Measurements from ENCODE around the gene CCDC80. TPM values are rescaled to one million over a fixed set of nuclear protein-coding genes. Genes with fewer than 3 reads are reported as not detected.

Gene CCDC80
- total and polyA plus RNA-seq, 3 experiments from 2014 or later: 0.02 TPM; not detected in 2

DNA sequence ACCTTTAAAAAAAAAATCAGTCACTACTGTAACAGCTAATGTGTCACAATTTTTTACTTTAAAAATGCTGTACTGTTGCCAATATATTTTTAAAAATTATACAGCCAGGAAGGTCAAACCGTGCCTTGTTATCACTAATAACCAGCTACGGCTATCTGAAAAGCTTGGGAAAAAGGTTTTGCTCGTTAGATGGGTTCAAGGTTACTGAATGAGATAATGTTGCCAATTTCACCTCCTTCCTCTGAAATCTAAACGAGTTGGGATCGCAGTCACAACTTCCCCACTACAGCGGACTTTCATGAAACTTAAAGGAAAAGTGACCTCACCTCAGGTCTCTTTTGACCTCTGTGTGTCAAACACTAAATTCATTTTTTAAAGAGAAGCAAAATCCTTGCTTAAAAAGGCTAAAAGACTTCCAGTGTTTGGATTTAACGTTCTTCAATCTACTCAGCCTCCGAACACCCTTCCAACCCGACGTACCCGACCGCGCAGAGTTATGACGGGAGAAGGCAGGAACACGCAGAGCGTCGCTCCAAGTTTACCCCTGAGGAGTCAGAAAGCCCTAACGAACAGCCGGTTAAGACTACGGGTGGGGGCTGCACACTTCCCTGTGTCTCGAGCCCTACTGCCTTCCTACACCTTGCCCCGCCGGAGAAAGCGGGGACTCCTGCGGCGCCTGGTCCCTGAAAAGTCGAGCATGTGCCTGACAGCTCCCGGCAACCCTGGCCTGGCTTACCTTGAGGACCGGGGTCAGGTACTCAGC lies 80.0 kb downstream of the CCDC80 start:
- peaks cover 1 to 46% (median 7%) of the 10 kb centered on the region in 3 donors for H3K36me3 Mint-ChIP-seq
- no peaks in the 10 kb centered on the region for H3K36me3 ChIP-seq (ENCODE audit: insufficient read depth, low read length)
- H3K27ac Mint-ChIP-seq: peak overlapping the region; percentile 94 to 99 (median 96)
- ChIA-PET POLR2A (interaction anchor here (1.0 kb wide), 1 partner anchor 9 kb away, joined by 3 read pairs; no protein-coding TSS in a partner anchor), CTCF (interaction anchor here (0.6 to 1.4 kb wide), 5 partner anchors 11 to 419 kb away, joined by 3 to 4 read pairs (median 3); partner anchors contain the start of gene SLC9C1)
- no peaks in the 10 kb centered on the region for H3K27me3 ChIP-seq (ENCODE audit: insufficient read depth, low read length, poor library complexity, severe bottlenecking)
- H3K4me3 Mint-ChIP-seq: peak overlapping the region; percentile 93 to 99 (median 98)
- no peaks in the 10 kb centered on the region for H3K27me3 Mint-ChIP-seq
- no peaks in the 10 kb centered on the region for H3K9me3 ChIP-seq (ENCODE audit: low read length)
- H3K4me1 ChIP-seq (ENCODE audit: insufficient read depth, low read length): peaks cover 25% of the 10 kb centered on the region
- peak; percentile 44 to 80 (median 62) for DNase-seq
- peak overlapping the region; percentile 95 for H3K4me3 ChIP-seq (ENCODE audit: low read length)
- peaks cover 45 to 65% (median 54%) of the 10 kb centered on the region in 3 donors for H3K4me1 Mint-ChIP-seq
- H3K27ac ChIP-seq (ENCODE audit: low read depth, low read length): peak overlapping the region; percentile 97
- H3K9me3 Mint-ChIP-seq: no peaks in the 10 kb centered on the region

GRCh38 chr3:112560307-112560706 lies 80.6 kb downstream of the CCDC80 start:
- Mint-ChIP-seq H3K36me3 (peaks cover 4 to 47% (median 9%) of the 10 kb centered on the region in 3 donors), H3K4me1 (peaks cover 51 to 71% (median 60%) of the 10 kb centered on the region in 3 donors), H3K9me3 (no peaks in the 10 kb centered on the region), H3K27me3 (no peaks in the 10 kb centered on the region), H3K4me3 (peak overlapping the region; percentile 93 to 99 (median 98)), H3K27ac (peak overlapping the region in 7 of 8 donors; percentile 53 to 99 (median 95))
- H3K4me1 ChIP-seq (ENCODE audit: insufficient read depth, low read length): peaks cover 31% of the 10 kb centered on the region
- H3K9me3 ChIP-seq (ENCODE audit: low read length): no peaks in the 10 kb centered on the region
- H3K27ac ChIP-seq (ENCODE audit: low read depth, low read length): peak overlapping the region; percentile 97
- no peaks in the 10 kb centered on the region for H3K27me3 ChIP-seq (ENCODE audit: insufficient read depth, low read length, poor library complexity, severe bottlenecking)
- H3K4me3 ChIP-seq (ENCODE audit: low read length): peak overlapping the region; percentile 95
- CTCF ChIA-PET: interaction anchor here (0.8 kb wide), 1 partner anchor 419 kb away, joined by 3 read pairs; no protein-coding TSS in a partner anchor
- POLR2A ChIA-PET: interaction anchor here (1.0 kb wide), 1 partner anchor 8 kb away, joined by 3 read pairs; no protein-coding TSS in a partner anchor
- no peak for DNase-seq
- H3K36me3 ChIP-seq (ENCODE audit: insufficient read depth, low read length): no peaks in the 10 kb centered on the region

DNA sequence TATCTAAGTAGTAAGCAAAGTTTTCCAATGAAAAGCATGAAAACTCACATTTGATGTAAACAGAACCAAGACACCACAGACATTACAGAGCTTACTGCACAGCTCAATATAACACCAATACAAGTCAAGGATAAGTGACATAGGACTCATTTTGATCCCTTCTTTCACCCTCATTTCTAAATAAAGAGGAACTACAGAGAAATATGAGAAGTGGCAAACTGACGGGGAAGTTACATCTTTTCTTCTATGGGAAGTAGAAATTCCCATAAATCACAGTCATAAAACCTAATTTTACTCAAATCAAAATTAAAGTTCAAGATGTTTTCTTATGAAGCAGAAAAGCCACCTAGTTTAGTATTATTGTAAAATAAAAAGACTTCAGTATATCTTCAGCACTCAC lies 83.0 kb downstream of the CCDC80 start:
- ChIA-PET POLR2A (interaction anchor here (0.6 kb wide), 1 partner anchor 192 kb away, joined by 6 read pairs; no protein-coding TSS in a partner anchor), CTCF (no interaction called here)
- peak overlapping the region in 1 of 7 donors; percentile 34 for H3K4me3 Mint-ChIP-seq
- H3K4me1 ChIP-seq (ENCODE audit: insufficient read depth, low read length): peaks cover 30% of the 10 kb centered on the region
- H3K27me3 Mint-ChIP-seq: no peaks in the 10 kb centered on the region
- no peak for DNase-seq
- H3K36me3 ChIP-seq (ENCODE audit: insufficient read depth, low read length): no peaks in the 10 kb centered on the region
- H3K36me3 Mint-ChIP-seq: peaks cover 4 to 42% (median 10%) of the 10 kb centered on the region in 3 donors
- H3K9me3 Mint-ChIP-seq: no peaks in the 10 kb centered on the region
- no peak overlapping the region for H3K4me3 ChIP-seq (ENCODE audit: low read length)
- H3K27ac Mint-ChIP-seq: peak overlapping the region in 1 of 8 donors; percentile 58
- no peaks in the 10 kb centered on the region for H3K9me3 ChIP-seq (ENCODE audit: low read length)
- no peaks in the 10 kb centered on the region for H3K27me3 ChIP-seq (ENCODE audit: insufficient read depth, low read length, poor library complexity, severe bottlenecking)
- no peak overlapping the region for H3K27ac ChIP-seq (ENCODE audit: low read depth, low read length)
- H3K4me1 Mint-ChIP-seq: peaks cover 56 to 70% (median 67%) of the 10 kb centered on the region in 3 donors

DNA sequence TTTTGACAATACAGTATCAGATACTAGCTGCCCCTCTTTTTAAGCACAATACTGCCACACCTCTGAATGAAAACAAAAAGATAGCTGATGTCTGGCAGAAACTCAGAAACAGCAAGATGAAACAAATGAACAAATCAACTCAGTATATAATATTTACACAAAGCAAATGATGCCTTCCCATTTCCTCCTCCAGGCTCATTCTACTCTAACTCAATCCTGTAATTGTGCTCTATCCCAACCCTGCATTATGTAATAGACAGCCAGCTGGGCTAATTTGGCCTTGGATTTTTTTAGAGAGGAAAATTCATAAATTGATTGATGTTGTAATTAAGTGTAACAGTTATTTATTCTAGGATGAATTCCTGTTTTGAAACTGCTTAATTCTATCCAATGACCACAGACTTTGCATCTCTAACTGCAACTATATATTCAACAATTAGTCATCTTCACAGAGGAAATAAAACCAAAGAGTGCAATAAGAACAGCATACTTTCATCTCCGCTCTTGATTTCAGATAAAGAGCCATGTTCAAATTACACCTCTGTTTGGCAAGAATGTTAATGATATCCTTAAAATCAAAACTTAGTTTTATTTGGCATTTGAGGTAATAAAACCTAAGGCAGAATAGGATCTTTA lies 85.3 kb downstream of the CCDC80 start:
- peaks cover 54 to 77% (median 75%) of the 10 kb centered on the region in 3 donors for H3K4me1 Mint-ChIP-seq
- H3K27me3 ChIP-seq (ENCODE audit: insufficient read depth, low read length, poor library complexity, severe bottlenecking): no peaks in the 10 kb centered on the region
- H3K36me3 ChIP-seq (ENCODE audit: insufficient read depth, low read length): no peaks in the 10 kb centered on the region
- no peaks in the 10 kb centered on the region for H3K9me3 Mint-ChIP-seq
- DNase-seq: no peak
- H3K27me3 Mint-ChIP-seq: no peaks in the 10 kb centered on the region
- H3K4me3 Mint-ChIP-seq: peak overlapping the region in 5 of 7 donors; percentile 0 to 61 (median 42)
- CTCF ChIA-PET: interaction anchor here (0.9 kb wide), 1 partner anchor 11 kb away, joined by 3 read pairs; no protein-coding TSS in a partner anchor
- no peaks in the 10 kb centered on the region for H3K9me3 ChIP-seq (ENCODE audit: low read length)
- H3K27ac ChIP-seq (ENCODE audit: low read depth, low read length): no peak overlapping the region
- H3K36me3 Mint-ChIP-seq: peaks cover 11 to 35% (median 15%) of the 10 kb centered on the region in 3 donors
- no peak overlapping the region for H3K4me3 ChIP-seq (ENCODE audit: low read length)
- H3K4me1 ChIP-seq (ENCODE audit: insufficient read depth, low read length): peaks cover 30% of the 10 kb centered on the region
- POLR2A ChIA-PET: no interaction called here
- peak overlapping the region in 4 of 8 donors; percentile 45 to 78 (median 72) for H3K27ac Mint-ChIP-seq

- ChIA-PET POLR2A (no interaction called here), CTCF (no interaction called here)
- H3K4me3 ChIP-seq (ENCODE audit: low read length): no peak overlapping the region
- Mint-ChIP-seq H3K27me3 (no peaks in the 10 kb centered on the region), H3K27ac (peak overlapping the region in 1 of 8 donors; percentile 39), H3K4me1 (peaks cover 32 to 58% (median 54%) of the 10 kb centered on the region in 3 donors), H3K36me3 (peaks cover 14 to 59% (median 19%) of the 10 kb centered on the region in 3 donors), H3K9me3 (no peaks in the 10 kb centered on the region), H3K4me3 (no peak overlapping the region)
- peaks cover 15% of the 10 kb centered on the region for H3K36me3 ChIP-seq (ENCODE audit: insufficient read depth, low read length)
- H3K27me3 ChIP-seq (ENCODE audit: insufficient read depth, low read length, poor library complexity, severe bottlenecking): no peaks in the 10 kb centered on the region
- no peak overlapping the region for H3K27ac ChIP-seq (ENCODE audit: low read depth, low read length)
- DNase-seq: no peak
- no peaks in the 10 kb centered on the region for H3K9me3 ChIP-seq (ENCODE audit: low read length)
- peaks cover 14% of the 10 kb centered on the region for H3K4me1 ChIP-seq (ENCODE audit: insufficient read depth, low read length)
Measured at GRCh38 chr3:112550859-112551258, 90.1 kb downstream of the CCDC80 start.

Other genes starting within 250 kb of the CCDC80 start
- gene BTLA, start 141.7 kb downstream of the CCDC80 start, total RNA-seq: 10 to 100 TPM; 14.1 to 14.8 TPM
- gene BTLA, start 141.7 kb downstream of the CCDC80 start, polyA plus RNA-seq: 17.6 TPM
- gene ATG3, start 79.2 kb downstream of the CCDC80 start, total RNA-seq: 10 to 100 TPM; 75.4 to 80.4 TPM
- gene ATG3, start 79.2 kb downstream of the CCDC80 start, polyA plus RNA-seq: 70.5 TPM
- gene SLC35A5, start 79.1 kb downstream of the CCDC80 start, total RNA-seq: 10 to 100 TPM; 19.8 to 25.1 TPM
- 18.3 TPM for gene SLC35A5, start 79.1 kb downstream of the CCDC80 start, polyA plus RNA-seq
- gene CD200R1L, start 205.7 kb upstream of the CCDC80 start, total RNA-seq: not detected
- not detected for gene CD200R1L, start 205.7 kb upstream of the CCDC80 start, polyA plus RNA-seq